GM03348 (cell line): Measurements from ENCODE around the gene CSTF2.
"Not testable (repeated sequence)": the region's sequence is repeated elsewhere in the genome, so short reads cannot be mapped to it uniquely, and the experiment has no call there.

Source experiments
- DNase-seq: peaks from one replicate; pipeline ENCODE4 v3.0.0; 2012; ENCODE audit warnings: low spot score

Gene CSTF2

GRCh38 chrX:100819837-100820666 lies at the start of gene CSTF2:
CSTF2 (plus strand) TSS chrX:100820391; CDS start chrX:100820417, 26 bp downstream.
- DNase-seq, result peak; percentile 89

- not testable (repeated sequence) for DNase-seq
These were observed 23.8 kb upstream of the CSTF2 start for GRCh38 chrX:100796371-100796770.

DNA sequence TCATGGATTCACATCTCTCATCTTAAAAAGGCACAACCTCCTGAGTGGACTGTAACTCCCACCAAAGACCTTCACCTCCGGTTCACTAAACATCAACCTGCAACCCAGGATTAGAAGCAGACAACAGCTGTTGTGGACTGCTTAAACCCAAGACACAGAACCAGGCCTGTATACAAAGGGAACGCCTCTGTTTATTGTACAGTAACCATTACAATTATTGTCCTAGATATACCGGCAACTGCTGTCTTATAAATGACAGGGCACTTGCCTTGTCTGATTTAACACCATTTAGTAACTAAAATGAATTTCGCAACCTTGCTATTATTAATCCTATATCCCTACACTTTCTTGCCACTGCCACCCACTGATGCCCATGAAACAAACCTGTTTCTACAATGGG lies 22.8 kb upstream of the CSTF2 start:
- no peak for DNase-seq

DNA sequence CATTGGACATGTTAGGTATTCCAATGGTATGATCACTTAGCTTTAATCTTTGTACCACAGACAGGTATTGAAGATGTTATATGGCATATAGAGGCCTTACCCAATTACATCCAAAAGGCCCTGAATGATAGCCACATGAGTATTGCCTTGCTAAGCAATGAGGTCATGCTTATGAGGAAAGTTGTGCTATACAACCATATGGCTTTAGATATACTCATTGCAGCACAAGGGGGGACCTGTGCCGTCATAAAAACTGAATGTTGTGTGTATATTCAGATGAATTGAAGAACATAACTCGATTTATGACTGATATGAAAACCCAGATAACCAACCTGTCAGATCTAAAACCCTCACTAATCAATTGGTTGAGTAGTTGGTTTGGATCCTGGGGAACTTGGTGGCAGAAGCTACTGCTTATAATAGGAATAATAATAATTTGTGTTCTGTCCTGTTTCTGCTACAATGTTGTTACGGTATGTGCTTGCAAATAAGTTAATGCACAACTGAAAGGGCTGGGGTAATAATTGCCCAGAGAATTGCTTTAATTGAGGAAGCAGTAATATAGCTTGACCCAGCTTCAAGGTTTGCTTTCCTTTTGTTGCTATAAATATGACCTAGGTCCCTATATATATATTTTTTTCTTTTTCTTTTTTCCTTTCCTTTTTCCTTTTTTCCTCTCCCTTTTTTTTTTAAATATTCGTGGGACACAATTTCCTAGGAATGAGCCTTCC lies 21.5 kb upstream of the CSTF2 start:
- no peak for DNase-seq

GRCh38 chrX:100802843-100803242 lies 17.3 kb upstream of the CSTF2 start:
- no peak for DNase-seq

DNA sequence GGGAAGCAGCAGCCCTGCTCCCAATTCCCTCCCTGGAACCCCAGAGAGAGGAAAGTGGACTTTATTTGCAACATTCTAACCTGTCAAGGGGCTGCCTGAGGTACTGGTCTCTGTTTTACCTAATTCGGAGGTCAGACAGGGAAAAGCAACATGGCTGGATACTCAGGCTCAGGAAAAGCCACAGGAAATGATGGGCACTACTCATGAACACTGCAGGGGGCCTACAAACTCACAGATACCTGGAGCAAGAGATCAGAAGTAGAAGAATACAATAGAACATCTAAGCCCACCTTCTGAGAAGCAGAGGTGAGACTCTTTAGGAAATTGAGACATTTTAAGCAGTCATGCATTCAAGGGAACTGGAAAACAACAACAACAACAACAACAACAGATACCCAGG lies 15.4 kb upstream of the CSTF2 start:
- no peak for DNase-seq

DNA sequence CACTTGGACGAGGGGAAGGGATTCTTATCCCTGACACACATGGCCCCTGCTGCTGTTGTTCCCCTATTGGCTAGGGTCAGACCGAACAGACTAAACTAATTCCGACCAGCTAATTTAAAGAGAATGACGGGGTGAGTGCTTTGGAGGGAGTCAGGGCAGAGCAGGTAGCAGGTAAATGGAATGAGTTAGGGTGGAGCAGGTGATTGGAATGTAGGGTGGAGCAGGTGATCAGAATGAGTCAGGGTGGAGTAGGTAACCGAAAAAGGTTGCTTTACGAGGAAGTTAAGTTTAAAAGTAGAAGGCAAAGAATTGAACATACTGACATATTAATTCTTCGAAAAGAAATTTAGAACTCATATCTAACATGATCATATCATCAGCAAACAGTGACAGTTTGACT lies 11.9 kb upstream of the CSTF2 start:
- not testable (repeated sequence) for DNase-seq

DNA sequence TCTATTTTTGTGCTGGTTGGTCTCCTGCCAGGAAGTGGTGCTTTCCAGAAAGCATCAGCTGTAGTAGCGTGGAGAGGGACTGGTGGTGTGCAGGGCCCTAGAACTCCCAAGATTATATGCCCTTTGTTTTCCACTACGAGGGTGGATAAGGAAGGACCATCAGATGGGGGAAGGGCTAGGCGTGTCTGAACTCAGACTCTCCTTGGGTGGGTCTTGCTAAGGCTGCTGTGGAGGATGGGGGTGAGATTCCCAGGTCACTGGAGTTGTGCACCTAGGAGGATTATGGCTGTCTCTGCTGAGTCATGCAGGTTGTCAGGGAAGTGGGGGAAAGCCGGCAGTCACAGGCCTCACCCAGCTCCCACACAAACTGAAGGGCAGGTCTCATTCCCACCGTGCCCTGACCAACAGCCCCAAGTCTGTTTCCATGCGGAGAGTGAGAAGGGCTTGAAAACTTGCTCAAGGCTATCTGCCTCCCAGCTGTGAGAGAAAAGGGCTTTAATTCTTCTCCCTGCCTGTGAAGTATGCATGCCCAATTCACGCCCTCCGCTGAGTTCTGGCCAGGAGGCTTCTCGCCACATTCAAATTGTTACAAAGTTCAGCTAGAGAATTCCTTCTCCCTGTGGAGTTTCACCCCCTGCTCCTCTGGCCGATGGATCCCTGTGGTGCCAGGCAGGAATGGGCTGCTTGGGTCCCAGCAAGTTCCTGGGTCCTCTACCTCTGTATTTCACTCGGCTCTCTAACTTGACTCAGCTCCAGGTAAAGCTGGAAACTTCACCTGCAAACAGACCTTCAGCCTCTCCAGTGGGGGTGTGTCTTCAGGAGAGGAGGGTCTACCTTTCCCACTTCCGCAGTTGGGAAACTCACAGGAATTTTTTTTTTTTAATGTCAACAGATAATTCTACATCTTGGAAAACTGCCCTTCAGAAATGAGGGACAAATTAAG lies 7.7 kb upstream of the CSTF2 start:
- DNase-seq, result no peak

GRCh38 chrX:100817340-100817739 lies 2.9 kb upstream of the CSTF2 start:
- DNase-seq, result no peak

- no peak for DNase-seq
These were observed 706 bp upstream of the CSTF2 start for GRCh38 chrX:100819534-100819836.

GRCh38 chrX:100829730-100830129 lies 9.5 kb downstream of the CSTF2 start:
- no peak for DNase-seq

DNA sequence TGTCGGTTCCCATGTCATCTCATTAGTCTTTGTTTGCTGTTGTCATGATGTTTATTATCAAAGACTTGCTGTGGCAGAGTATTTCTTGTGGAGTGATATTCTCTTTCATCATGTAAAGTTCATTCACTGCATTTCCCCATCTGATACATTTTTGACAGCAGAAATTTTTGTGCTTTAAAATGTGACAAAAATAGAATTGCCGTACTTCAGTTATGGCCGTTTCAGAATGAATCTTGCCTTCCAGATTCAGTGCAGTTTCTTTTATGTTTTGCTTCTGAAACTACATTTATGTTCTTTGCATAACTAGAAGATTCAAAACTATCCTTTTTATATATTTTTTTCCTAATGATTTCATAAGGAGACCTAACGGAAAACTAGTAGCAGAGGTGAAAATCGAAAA lies 10.0 kb downstream of the CSTF2 start:
- DNase-seq, result no peak

DNA sequence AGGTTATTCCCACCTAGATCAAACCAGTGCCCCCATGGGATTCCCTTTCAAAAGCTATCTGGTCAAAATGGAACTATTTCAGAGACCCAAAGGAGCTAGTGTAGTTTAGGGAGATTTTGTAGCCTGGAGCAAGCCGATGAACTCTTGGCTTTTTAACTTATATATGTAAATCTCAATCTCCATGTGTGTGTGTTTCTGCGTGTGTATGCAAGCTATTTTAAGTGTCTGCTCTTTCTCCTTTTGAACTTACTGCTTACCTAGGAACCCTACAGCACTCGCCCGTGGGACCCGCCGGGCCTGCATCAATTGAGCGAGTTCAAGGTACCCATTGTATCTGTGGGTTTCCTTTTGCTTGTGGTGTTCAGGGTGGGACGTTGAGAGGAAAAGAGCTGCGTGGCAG lies 10.4 kb downstream of the CSTF2 start:
- no peak for DNase-seq

- no peak for DNase-seq
These were observed 11.2 kb downstream of the CSTF2 start for GRCh38 chrX:100831219-100831946.

DNA sequence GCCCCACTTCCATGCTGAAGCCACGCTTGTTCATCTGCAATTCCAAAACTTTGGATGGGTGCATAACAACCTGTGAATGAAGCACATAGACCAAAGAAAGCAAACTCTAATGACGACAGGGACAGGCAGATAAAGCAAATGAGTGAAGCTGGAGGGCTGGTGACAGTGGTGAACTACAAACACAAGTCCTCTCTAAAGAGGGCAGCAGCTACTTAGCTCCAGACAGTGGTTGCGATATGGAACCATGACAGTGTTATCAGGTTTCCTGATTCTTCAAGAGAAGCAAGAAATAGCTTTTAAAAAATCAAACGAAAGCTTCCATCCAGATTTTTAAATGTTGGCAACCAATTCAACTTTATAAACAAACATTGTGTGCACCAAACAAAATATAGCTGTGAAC lies 30.1 kb downstream of the CSTF2 start:
- no peak for DNase-seq

DNA sequence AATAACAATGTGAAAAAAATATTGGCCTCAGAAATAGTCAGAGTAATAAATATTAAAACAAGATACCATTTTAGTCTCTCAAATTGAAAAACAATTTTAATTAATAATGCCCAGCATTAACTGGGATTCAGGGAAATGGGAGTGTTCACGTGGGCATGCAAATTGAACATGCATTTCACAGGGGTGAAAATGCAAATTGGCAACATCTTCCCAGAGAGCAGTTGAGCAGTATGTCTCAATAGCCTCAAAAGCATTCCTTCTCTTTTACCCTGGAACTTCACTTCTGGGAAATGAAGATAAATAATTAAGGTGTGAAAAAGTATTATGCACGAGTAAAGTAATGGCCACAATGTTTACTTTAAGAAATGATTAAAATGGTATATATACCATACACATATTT lies 32.6 kb downstream of the CSTF2 start:
- no peak for DNase-seq

GRCh38 chrX:100863326-100863864 lies 43.2 kb downstream of the CSTF2 start:
- no peak for DNase-seq

DNA sequence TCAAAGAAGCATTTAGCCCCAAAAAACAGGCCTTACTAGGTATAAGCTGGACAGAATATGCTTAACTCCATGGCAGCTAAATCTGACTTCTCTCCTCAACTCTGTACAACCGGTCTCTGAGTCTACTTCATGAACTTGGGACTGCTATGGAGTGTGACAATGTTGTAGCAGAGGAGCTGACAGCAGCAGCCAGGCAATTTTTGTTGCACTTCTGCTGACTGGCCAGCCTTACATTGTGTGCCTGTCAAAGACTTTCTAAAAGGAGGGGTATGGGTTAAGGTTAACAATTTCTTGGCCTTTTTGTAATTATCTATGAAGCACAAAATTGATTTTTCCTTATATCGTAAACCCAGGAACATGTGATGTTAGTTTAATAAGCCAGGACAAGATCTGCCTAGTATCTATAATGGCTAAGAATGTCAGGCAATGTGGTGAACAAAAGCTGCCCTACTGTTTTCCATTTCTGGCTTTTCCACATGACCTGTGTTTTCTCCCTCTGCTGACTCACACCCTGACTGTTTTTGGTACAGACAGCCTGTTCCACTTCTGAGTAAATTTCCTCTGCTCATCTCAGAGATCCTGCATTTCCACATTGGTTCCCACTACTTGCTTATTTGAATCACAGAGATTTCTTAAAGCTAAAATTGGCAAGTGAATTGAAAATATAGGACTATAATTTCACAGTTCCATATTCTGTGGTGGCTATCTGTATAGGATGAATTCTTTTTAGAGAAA lies 44.6 kb downstream of the CSTF2 start:
- peak; percentile 45 for DNase-seq

DNA sequence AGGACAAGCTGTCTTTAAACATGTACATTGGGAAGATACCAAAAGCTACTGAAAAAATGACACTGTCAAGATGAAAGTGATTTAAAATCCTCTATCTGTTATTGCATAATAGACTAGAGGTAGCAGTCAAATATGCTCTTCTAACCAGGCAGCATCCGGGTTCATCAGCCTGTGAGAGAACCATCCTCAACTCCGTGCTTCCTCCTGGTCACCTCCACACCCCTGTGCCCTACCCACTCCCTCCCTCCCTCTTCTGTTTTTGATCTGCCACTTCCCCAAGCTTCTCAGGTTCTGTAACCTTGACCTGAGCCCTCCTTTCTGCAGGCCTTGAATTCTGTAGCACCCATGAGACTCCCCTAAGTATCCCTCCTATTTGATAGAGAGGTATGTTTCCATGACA lies 48.1 kb downstream of the CSTF2 start:
- no peak for DNase-seq

DNA sequence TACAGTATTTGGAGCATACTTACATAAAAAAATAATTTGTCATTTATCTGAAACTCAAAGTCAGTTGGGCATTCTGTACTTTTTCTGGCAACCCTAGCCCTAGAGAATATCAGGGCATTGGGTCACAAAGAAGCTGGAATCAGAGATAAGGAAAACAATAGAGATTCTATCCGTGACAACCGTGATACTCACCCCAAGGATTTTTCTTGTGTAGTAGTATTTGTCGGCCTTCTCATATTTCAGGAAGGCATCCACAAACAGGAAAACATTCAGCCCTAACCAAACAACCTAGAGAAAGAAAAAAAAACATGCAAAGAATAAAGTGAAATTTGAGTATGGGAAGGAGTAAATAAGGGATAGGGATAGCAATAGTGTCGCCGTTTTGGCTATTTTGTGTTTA lies 50.3 kb downstream of the CSTF2 start:
- DNase-seq, result no peak
